CD14-positive monocyte (primary cell): ENCODE results near the gene XRCC5. TPM values are rescaled to one million over a fixed set of nuclear protein-coding genes. Genes with fewer than 3 reads are reported as not detected.

Source experiments
- DNase-seq, 3 donors: peaks; one replicate each; pipeline ENCODE4 v3.0.0-alpha.2; 2011 to 2022
- H2AFZ ChIP-seq: 2 replicates; pipeline ENCODE4 v1.6.0; 2012; ENCODE audit warnings: mild to moderate bottlenecking, low read depth, low read length, inconsistent platforms; ENCODE audit not compliant: insufficient read depth, poor library complexity, severe bottlenecking
- H3K27ac ChIP-seq, 2 donors: 1 replicate in 1 of 2; 2 replicates in 1 of 2; pipeline ENCODE4 v1.5.1; 2012 to 2013; ENCODE audit warnings: low read length in 2 of 2, control low read depth in 1 of 2, inconsistent platforms in 1 of 2, low read depth in 1 of 2, mild to moderate bottlenecking in 1 of 2
- H3K27me3 ChIP-seq, 2 donors: one replicate each; pipeline versions ENCODE4 v1.6.0 to v1.6.1; 2011 to 2013; ENCODE audit warnings: low read length in 2 of 2; ENCODE audit not compliant: control insufficient read depth in 2 of 2, insufficient read depth in 2 of 2
- H3K36me3 ChIP-seq, 2 donors: replicated peaks in 1 of 2; 1 replicate in 1 of 2; 2 replicates in 1 of 2; pipeline versions ENCODE4 v1.5.1 to v1.6.1; 2012 to 2013; ENCODE audit warnings: low read length in 2 of 2, control low read depth in 1 of 2, inconsistent platforms in 1 of 2, mild to moderate bottlenecking in 1 of 2; ENCODE audit not compliant: insufficient read depth in 2 of 2, control insufficient read depth in 1 of 2
- H3K4me1 ChIP-seq, 2 donors: 1 replicate in 1 of 2; 2 replicates in 1 of 2; pipeline versions ENCODE4 v1.5.1 to v1.6.1; 2012 to 2013; ENCODE audit warnings: low read length in 2 of 2, control low read depth in 1 of 2, inconsistent platforms in 1 of 2, mild to moderate bottlenecking in 1 of 2, moderate library complexity in 1 of 2; ENCODE audit not compliant: insufficient read depth in 2 of 2, control insufficient read depth in 1 of 2
- H3K4me2 ChIP-seq: replicated peaks from 2 replicates; pipeline ENCODE3; 2012; ENCODE audit warnings: low read length, moderate library complexity, mild to moderate bottlenecking; ENCODE audit not compliant: poor library complexity, severe bottlenecking; ENCODE audit errors: extremely low read depth
- H3K4me3 ChIP-seq, 3 experiments: fragments of 200-600 bp in 1 of 3; sonication (generic) in 1 of 3; replicated peaks in 1 of 3; 1 replicate in 2 of 3; 2 replicates in 1 of 3; pipeline ENCODE4 v1.5.1; 2011 to 2013; ENCODE audit warnings: low read length in 3 of 3, mild to moderate bottlenecking in 3 of 3, control low read depth in 2 of 3, low read depth in 2 of 3, inconsistent platforms in 1 of 3, moderate library complexity in 1 of 3
- H3K79me2 ChIP-seq: 2 replicates; pipeline ENCODE4 v1.6.0; 2012; ENCODE audit warnings: mild to moderate bottlenecking, control low read depth, inconsistent platforms, low read length, moderate library complexity; ENCODE audit not compliant: insufficient read depth
- H3K9ac ChIP-seq: 2 replicates; pipeline ENCODE4 v1.6.0; 2017; ENCODE audit warnings: low read length, mild to moderate bottlenecking; ENCODE audit not compliant: insufficient read depth, poor library complexity, severe bottlenecking
- H3K9me3 ChIP-seq, 2 donors: replicated peaks in 1 of 2; 1 replicate in 1 of 2; 2 replicates in 1 of 2; pipeline versions ENCODE4 v1.5.1 to v1.6.1; 2012 to 2013; ENCODE audit warnings: low read length in 2 of 2, control low read depth in 1 of 2; ENCODE audit not compliant: control insufficient read depth in 1 of 2, insufficient read depth in 1 of 2
- H4K20me1 ChIP-seq: 2 replicates; pipeline ENCODE4 v1.6.0; 2012; ENCODE audit warnings: mild to moderate bottlenecking, low read length, control low read depth, moderate library complexity; ENCODE audit not compliant: insufficient read depth
- H3K27ac Mint-ChIP-seq, 7 donors: one replicate each; pipeline ENCODE4 v1.8.0; 2020; ENCODE audit warnings: mild to moderate bottlenecking in 7 of 7, mixed read lengths in 7 of 7, moderate library complexity in 6 of 7, inconsistent platforms in 2 of 7
- H3K27me3 Mint-ChIP-seq, 3 donors: one replicate each; pipeline ENCODE4 v1.8.0; 2021 to 2022; ENCODE audit warnings: low read depth in 3 of 3, mild to moderate bottlenecking in 3 of 3, mixed read lengths in 3 of 3, moderate library complexity in 3 of 3, inconsistent platforms in 1 of 3
- H3K36me3 Mint-ChIP-seq, 2 donors: one replicate each; pipeline ENCODE4 v1.8.0; 2020; ENCODE audit warnings: mixed read lengths in 2 of 2, inconsistent platforms in 1 of 2, mild to moderate bottlenecking in 1 of 2
- H3K4me1 Mint-ChIP-seq: one replicate; pipeline ENCODE4 v1.8.0; 2020; ENCODE audit warnings: mild to moderate bottlenecking, mixed read lengths
- H3K4me3 Mint-ChIP-seq, 2 donors: one replicate each; pipeline ENCODE4 v1.8.0; 2020; ENCODE audit warnings: mild to moderate bottlenecking in 2 of 2, mixed read lengths in 2 of 2, moderate library complexity in 1 of 2
- H3K9me3 Mint-ChIP-seq, 7 donors: one replicate each; pipeline ENCODE4 v1.8.0; 2020 to 2022; ENCODE audit warnings: mixed read lengths in 7 of 7, mild to moderate bottlenecking in 6 of 7, moderate library complexity in 6 of 7, inconsistent platforms in 2 of 7
- WGBS: methylation state at CpG from one replicate; pipeline ENCODE4 v1.1.5; 2013; ENCODE audit warnings: missing lambda C conversion rate; ENCODE audit not compliant: insufficient coverage; 5-methylcytosine and 5-hydroxymethylcytosine counted together
- intact Hi-C, 2 donors: fragments of 100-400 bp; cut with micrococcal nuclease; formaldehyde crosslinking; loops; one replicate each; pipeline versions ENCODE4 v1.15.0 to v1.15.1; 2023
- polyA plus RNA-seq, 3 donors: library from polyadenylated mRNA; depleted of rRNA in 1 of 3; unstranded in 2 of 3; stranded (reverse) in 1 of 3; fragments of 300-500 nt in 2 of 3; fragments of >200 nt in 1 of 3; fragmentation: Illumina TruSeq in 2 of 3; gene quantifications; 1 replicate in 2 of 3; 2 replicates in 1 of 3; pipeline ENCODE4 v1.2.3, GENCODE V29; 2012 to 2021
- TF ChIP-seq, protein P1 (sequence below): fragments of 200-600 bp; IDR thresholded peaks from one replicate; pipeline ENCODE4 v1.8.0; 2022; ENCODE audit warnings: antibody characterized with exemption, mild to moderate bottlenecking

XRCC5 gene
- polyA plus RNA-seq, 3 donors, result 55.3 to 281 (median 258) TPM

DNA sequence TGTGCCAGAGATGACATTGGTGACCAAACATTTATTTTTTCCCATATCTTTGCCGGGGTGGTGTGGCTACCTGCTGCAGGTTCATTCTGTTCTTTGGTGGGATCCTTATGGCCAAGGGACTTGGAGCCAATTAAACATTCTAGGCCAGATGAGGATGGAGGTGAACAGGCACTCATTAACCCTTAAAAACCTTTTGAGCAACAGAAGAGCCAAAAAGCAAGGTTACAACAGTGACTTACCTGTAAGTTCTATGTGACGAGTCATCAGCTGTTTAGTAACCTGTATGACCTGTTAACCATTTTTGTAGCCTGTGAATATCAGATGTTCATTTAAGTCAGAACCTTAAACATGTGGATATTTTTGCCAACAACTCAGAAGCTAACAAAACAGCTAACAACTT lies 105.6 kb downstream of the XRCC5 start:
- 67% methylated on average over 1 of the region's 2 CpGs for WGBS
- no peak overlapping the region for H3K4me3 Mint-ChIP-seq
- DNase-seq, result no peak
- Histone ChIP-seq H2AFZ (no peak overlapping the region), H3K4me1 (peaks cover 0 to 5% of the 10 kb centered on the region in 2 donors), H3K4me2 (no peak overlapping the region), H3K27me3 (no peaks in the 10 kb centered on the region), H3K79me2 (no peaks in the 10 kb centered on the region), H3K9ac (no peak overlapping the region), H3K9me3 (no peaks in the 10 kb centered on the region), H3K27ac (no peak overlapping the region), H3K36me3 (peaks cover under 1 to 77% of the 10 kb centered on the region in 2 donors), H3K4me3 (no peak overlapping the region), H4K20me1 (no peaks in the 10 kb centered on the region)
- H3K27me3 Mint-ChIP-seq, result peaks cover 0 to 1% (median 0%) of the 10 kb centered on the region in 3 donors
- TF ChIP-seq, protein P1, sequence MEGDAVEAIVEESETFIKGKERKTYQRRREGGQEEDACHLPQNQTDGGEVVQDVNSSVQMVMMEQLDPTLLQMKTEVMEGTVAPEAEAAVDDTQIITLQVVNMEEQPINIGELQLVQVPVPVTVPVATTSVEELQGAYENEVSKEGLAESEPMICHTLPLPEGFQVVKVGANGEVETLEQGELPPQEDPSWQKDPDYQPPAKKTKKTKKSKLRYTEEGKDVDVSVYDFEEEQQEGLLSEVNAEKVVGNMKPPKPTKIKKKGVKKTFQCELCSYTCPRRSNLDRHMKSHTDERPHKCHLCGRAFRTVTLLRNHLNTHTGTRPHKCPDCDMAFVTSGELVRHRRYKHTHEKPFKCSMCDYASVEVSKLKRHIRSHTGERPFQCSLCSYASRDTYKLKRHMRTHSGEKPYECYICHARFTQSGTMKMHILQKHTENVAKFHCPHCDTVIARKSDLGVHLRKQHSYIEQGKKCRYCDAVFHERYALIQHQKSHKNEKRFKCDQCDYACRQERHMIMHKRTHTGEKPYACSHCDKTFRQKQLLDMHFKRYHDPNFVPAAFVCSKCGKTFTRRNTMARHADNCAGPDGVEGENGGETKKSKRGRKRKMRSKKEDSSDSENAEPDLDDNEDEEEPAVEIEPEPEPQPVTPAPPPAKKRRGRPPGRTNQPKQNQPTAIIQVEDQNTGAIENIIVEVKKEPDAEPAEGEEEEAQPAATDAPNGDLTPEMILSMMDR, result no peak
- H3K27ac Mint-ChIP-seq, result no peak overlapping the region
- intact Hi-C loops, result no loop called here
- peaks cover 0 to 3% (median 0%) of the 10 kb centered on the region in 7 donors for H3K9me3 Mint-ChIP-seq
- H3K4me1 Mint-ChIP-seq, result peaks cover 21% of the 10 kb centered on the region
- H3K36me3 Mint-ChIP-seq, result peaks cover 29 to 46% of the 10 kb centered on the region in 2 donors

DNA sequence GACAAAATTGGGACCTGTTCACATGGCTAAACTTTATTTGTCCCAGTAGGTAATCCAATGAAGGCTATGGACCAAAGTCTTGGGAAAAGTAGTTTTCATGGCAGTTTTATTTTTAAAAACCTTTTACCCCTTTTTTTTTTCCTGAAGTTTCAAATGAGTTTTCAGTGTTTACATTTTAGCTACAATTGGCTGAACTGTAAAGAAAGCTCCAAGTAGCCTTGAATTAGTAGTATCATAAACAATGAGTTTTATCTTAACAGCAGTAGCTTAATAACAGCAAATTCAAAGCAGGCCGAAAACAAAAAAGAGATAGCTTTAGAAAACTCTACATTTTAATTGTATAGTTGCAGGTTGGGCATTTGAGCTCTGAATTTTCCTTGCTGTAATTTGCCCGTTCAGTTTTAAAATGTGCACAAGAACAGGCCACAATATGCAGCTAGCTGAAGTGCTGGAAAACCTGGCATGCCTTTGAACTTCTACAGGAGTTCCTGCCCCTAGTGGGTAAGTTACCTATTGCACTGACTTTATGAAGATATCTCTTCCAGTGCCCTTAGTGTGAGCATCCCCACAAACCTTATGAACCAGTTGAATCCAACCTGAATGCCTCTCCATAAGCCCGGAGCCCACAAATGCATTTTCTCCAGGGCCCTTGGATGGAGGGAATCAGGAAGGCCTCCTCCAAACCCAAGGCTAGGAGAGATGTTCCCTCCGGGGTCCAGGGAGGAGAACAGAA lies 106.7 kb downstream of the XRCC5 start:
- peaks cover 0 to 76% of the 10 kb centered on the region in 2 donors for H3K36me3 ChIP-seq
- WGBS, result 100% methylated on average over 2 of the region's 4 CpGs
- intact Hi-C loops, result no loop called here
- no peak overlapping the region for H3K4me2 ChIP-seq
- Mint-ChIP-seq H3K27me3 (peaks cover 0 to 1% (median 0%) of the 10 kb centered on the region in 3 donors), H3K27ac (no peak overlapping the region), H3K4me1 (peaks cover 21% of the 10 kb centered on the region), H3K9me3 (peaks cover 0 to 3% (median 0%) of the 10 kb centered on the region in 7 donors), H3K4me3 (no peak overlapping the region), H3K36me3 (peaks cover 25 to 43% of the 10 kb centered on the region in 2 donors)
- TF ChIP-seq, protein P1, result peak; percentile 13
- no peaks in the 10 kb centered on the region for H3K27me3 ChIP-seq
- H3K9me3 ChIP-seq, result no peaks in the 10 kb centered on the region
- no peak overlapping the region for H3K4me3 ChIP-seq
- H2AFZ ChIP-seq, result no peak overlapping the region
- peaks cover 0 to 5% of the 10 kb centered on the region in 2 donors for H3K4me1 ChIP-seq
- H3K79me2 ChIP-seq, result no peaks in the 10 kb centered on the region
- DNase-seq, result no peak
- H3K9ac ChIP-seq, result no peak overlapping the region
- H3K27ac ChIP-seq, result no peak overlapping the region
- no peaks in the 10 kb centered on the region for H4K20me1 ChIP-seq
